Liver (tissue), 9 donors: Measurements from ENCODE around the gene FOXP3. TPM values are rescaled to one million over a fixed set of nuclear protein-coding genes. Genes with fewer than 3 reads are reported as not detected.

Experiments used
- DNase-seq: peaks from one replicate; pipeline ENCODE4 v3.0.0-alpha.2; 2017; ENCODE audit warnings: low spot score
- H3K27ac ChIP-seq, 2 donors: one replicate each; pipeline ENCODE4 v1.7.0; 2013; ENCODE audit warnings: inconsistent platforms in 2 of 2, low read length in 2 of 2, control low read depth in 1 of 2, low read depth in 1 of 2, mild to moderate bottlenecking in 1 of 2
- H3K27me3 ChIP-seq, 4 donors: one replicate each; pipeline versions ENCODE4 v1.6.1 to v1.7.0; 2013; ENCODE audit warnings: low read length in 3 of 4, inconsistent platforms in 1 of 4, mild to moderate bottlenecking in 1 of 4, moderate library complexity in 1 of 4; ENCODE audit not compliant: control insufficient read depth in 4 of 4, insufficient read depth in 4 of 4
- H3K36me3 ChIP-seq, 4 donors: one replicate each; pipeline versions ENCODE4 v1.6.1 to v1.7.0; 2013; ENCODE audit warnings: low read length in 3 of 4, mild to moderate bottlenecking in 3 of 4, low read depth in 1 of 4, moderate library complexity in 1 of 4; ENCODE audit not compliant: control insufficient read depth in 4 of 4, insufficient read depth in 3 of 4
- H3K4me1 ChIP-seq, 4 donors: one replicate each; pipeline versions ENCODE4 v1.6.1 to v1.7.0; 2013; ENCODE audit warnings: low read length in 3 of 4, mild to moderate bottlenecking in 3 of 4, moderate library complexity in 1 of 4; ENCODE audit not compliant: control insufficient read depth in 4 of 4, insufficient read depth in 4 of 4
- H3K4me3 ChIP-seq, 3 donors: one replicate each; pipeline versions ENCODE4 v1.6.1 to v1.7.0; 2013; ENCODE audit warnings: low read length in 3 of 3, control low read depth in 1 of 3, low read depth in 1 of 3, mild to moderate bottlenecking in 1 of 3
- H3K9ac ChIP-seq, 2 donors: one replicate each; pipeline ENCODE4 v1.7.0; 2013; ENCODE audit warnings: low read length in 2 of 2, mild to moderate bottlenecking in 2 of 2, moderate library complexity in 2 of 2, control low read depth in 1 of 2, low read depth in 1 of 2
- H3K9me3 ChIP-seq, 4 donors: one replicate each; pipeline versions ENCODE4 v1.6.1 to v1.7.0; 2013; ENCODE audit warnings: low read length in 3 of 4; ENCODE audit not compliant: control insufficient read depth in 4 of 4
- EGR1 ChIP-seq, 2 donors: IDR thresholded peaks; 2 replicates each; pipeline ENCODE4 v1.6.1; 2016 to 2018; ENCODE audit warnings: antibody characterized with exemption in 2 of 2, low read depth in 2 of 2
- FOXA1 ChIP-seq: IDR thresholded peaks from 2 replicates; pipeline ENCODE4 v1.6.1; 2016; ENCODE audit warnings: antibody characterized with exemption
- FOXA2 ChIP-seq: IDR thresholded peaks from 2 replicates; pipeline ENCODE4 v1.6.1; 2016; ENCODE audit warnings: antibody characterized with exemption
- GABPA ChIP-seq, 2 donors: IDR thresholded peaks in 1 of 2; conservative IDR thresholded peaks in 1 of 2; 2 replicates each; pipeline ENCODE4 v1.6.1; 2016; ENCODE audit warnings: antibody characterized with exemption in 2 of 2, mild to moderate bottlenecking in 1 of 2, moderate library complexity in 1 of 2
- HNF4A ChIP-seq, 2 donors: conservative IDR thresholded peaks; 2 replicates each; pipeline ENCODE4 v1.6.1; 2016; ENCODE audit warnings: antibody characterized with exemption in 2 of 2, mild to moderate bottlenecking in 2 of 2
- HNF4G ChIP-seq: IDR thresholded peaks from 2 replicates; pipeline ENCODE4 v1.6.1; 2016; ENCODE audit warnings: antibody characterized with exemption
- JUND ChIP-seq, 2 donors: IDR thresholded peaks; 2 replicates each; pipeline ENCODE4 v1.6.1; 2016; ENCODE audit warnings: antibody characterized with exemption in 2 of 2
- NR2F2 ChIP-seq: IDR thresholded peaks from 2 replicates; pipeline ENCODE4 v1.6.1; 2016; ENCODE audit warnings: antibody characterized with exemption
- RAD21 ChIP-seq, 2 donors: IDR thresholded peaks; 2 replicates each; pipeline ENCODE4 v1.6.1; 2016; ENCODE audit warnings: antibody characterized with exemption in 2 of 2, mild to moderate bottlenecking in 2 of 2
- RXRA ChIP-seq, 2 donors: IDR thresholded peaks; 2 replicates each; pipeline ENCODE4 v1.6.1; 2017 to 2018; ENCODE audit warnings: antibody characterized with exemption in 2 of 2, mild to moderate bottlenecking in 1 of 2
- SP1 ChIP-seq: IDR thresholded peaks from 2 replicates; pipeline ENCODE4 v1.6.1; 2018; ENCODE audit warnings: antibody characterized with exemption, mild to moderate bottlenecking
- TAF1 ChIP-seq: conservative IDR thresholded peaks from 2 replicates; pipeline ENCODE4 v1.6.1; 2016; ENCODE audit warnings: antibody characterized with exemption, mild to moderate bottlenecking
- YY1 ChIP-seq: IDR thresholded peaks from 2 replicates; pipeline ENCODE4 v1.6.1; 2016; ENCODE audit warnings: antibody characterized with exemption, mild to moderate bottlenecking
- WGBS: extraction: QIAGEN DNeasy Blood & Tissue Kit; methylation state at CpG from one replicate; pipeline ENCODE4 v1.1.7; 2013; 5-methylcytosine and 5-hydroxymethylcytosine counted together
- polyA plus RNA-seq, 2 donors: library from polyadenylated mRNA; stranded (reverse) in 1 of 2; unstranded in 1 of 2; fragments of 200-250 nt in 1 of 2; fragments of >200 nt in 1 of 2; fragmentation: Nextera tagmentation in 1 of 2; extraction: Ambion mirVana in 1 of 2; gene quantifications; one replicate each; pipeline versions ENCODE4 v1.2.1 to v1.2.3, GENCODE V29; 2013 to 2015
- total RNA-seq, 2 donors: library from RNA; depleted of rRNA; stranded (reverse); fragments of >200 nt; gene quantifications; one replicate each; pipeline ENCODE4 v1.2.3, GENCODE V29; 2014
- TF ChIP-seq, protein P1 (sequence below): IDR thresholded peaks from 2 replicates; pipeline ENCODE4 v1.6.1; 2016; ENCODE audit warnings: antibody characterized with exemption, mild to moderate bottlenecking
- TF ChIP-seq, protein P2 (sequence below): fragments of 150-350 bp; IDR thresholded peaks from 2 replicates; pipeline ENCODE4 v1.5.1; 2017; ENCODE audit warnings: improper control_type of control experiment, low read depth, low read length; ENCODE audit not compliant: missing input control
- TF ChIP-seq, protein P3 (sequence below): IDR thresholded peaks from 2 replicates; pipeline ENCODE4 v1.6.1; 2016; ENCODE audit warnings: antibody characterized with exemption
- TF ChIP-seq, protein P4 (sequence below): IDR thresholded peaks from 2 replicates; pipeline ENCODE4 v1.6.1; 2016; ENCODE audit warnings: antibody characterized with exemption
- TF ChIP-seq, protein P5 (sequence below): IDR thresholded peaks from 2 replicates; pipeline ENCODE4 v1.6.1; 2016; ENCODE audit warnings: antibody characterized with exemption
- donor health status: healthy.
- donor health status: healthy.
- donor health status: healthy.
- donor health status: healthy.
- donor health status: healthy.

FOXP3 gene
- total and polyA plus RNA-seq, 4 donors, result 0.05 to 0.65 (median 0.19) TPM

DNA sequence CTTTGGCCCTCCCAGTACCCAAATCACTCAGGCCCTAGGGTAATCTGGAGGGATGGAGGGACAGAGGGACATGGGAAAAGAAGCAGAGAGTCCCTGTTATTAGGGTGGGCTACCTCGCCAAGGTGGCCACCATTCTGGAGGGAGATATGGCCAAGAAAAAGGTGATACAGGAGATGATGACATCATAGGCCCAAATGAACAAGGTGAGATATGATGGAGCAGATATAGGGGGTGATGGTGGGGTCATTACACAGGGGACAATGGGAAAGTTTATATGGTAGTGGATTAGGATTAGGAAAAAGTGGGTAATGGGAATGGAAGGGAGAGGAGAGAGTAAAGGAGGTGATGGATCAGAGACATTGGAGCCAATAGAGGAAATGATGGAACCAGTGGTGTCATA, 51.6 kb downstream of the FOXP3 start:
- no peaks in the 10 kb centered on the region for H3K27me3 ChIP-seq
- DNase-seq, result no peak
- WGBS, result 57% methylated on average over 1 of the region's 1 CpG

DNA sequence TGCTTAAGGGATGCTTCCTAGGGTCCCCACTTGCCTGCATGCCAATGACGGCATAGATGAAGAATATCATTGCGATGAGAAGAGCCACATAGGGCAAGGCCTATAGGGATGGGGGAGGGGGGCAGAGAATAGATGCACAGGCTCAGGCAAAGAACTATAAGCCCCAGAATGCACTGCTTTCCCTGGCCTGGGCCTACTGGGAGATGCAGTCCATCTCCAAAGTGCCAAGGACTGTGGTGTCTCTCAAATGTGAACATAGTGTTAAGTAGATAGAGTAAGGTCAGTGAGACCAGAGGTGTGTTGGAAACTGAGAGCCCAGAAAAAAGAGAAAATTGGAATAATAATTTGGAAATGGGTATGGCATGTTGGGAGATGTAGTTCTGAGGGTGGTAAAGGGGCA, 52.3 kb downstream of the FOXP3 start:
- 78% methylated on average over 2 of the region's 2 CpGs for WGBS

More for the DNA sequence above, 51.6 kb downstream of the FOXP3 start:
- no peak overlapping the region for H3K9ac ChIP-seq
- no peaks in the 10 kb centered on the region for H3K4me1 ChIP-seq
- H3K36me3 ChIP-seq, result no peaks in the 10 kb centered on the region
- no peak overlapping the region for H3K27ac ChIP-seq
- no peak overlapping the region for H3K4me3 ChIP-seq
- TF ChIP-seq NR2F2, result no peak
- TF ChIP-seq RAD21 (IDR thresholded peaks at IDR 0.05), result no peak
- no peak for TF ChIP-seq RXRA (IDR thresholded peaks at IDR 0.05)
- TF ChIP-seq, protein P1, sequence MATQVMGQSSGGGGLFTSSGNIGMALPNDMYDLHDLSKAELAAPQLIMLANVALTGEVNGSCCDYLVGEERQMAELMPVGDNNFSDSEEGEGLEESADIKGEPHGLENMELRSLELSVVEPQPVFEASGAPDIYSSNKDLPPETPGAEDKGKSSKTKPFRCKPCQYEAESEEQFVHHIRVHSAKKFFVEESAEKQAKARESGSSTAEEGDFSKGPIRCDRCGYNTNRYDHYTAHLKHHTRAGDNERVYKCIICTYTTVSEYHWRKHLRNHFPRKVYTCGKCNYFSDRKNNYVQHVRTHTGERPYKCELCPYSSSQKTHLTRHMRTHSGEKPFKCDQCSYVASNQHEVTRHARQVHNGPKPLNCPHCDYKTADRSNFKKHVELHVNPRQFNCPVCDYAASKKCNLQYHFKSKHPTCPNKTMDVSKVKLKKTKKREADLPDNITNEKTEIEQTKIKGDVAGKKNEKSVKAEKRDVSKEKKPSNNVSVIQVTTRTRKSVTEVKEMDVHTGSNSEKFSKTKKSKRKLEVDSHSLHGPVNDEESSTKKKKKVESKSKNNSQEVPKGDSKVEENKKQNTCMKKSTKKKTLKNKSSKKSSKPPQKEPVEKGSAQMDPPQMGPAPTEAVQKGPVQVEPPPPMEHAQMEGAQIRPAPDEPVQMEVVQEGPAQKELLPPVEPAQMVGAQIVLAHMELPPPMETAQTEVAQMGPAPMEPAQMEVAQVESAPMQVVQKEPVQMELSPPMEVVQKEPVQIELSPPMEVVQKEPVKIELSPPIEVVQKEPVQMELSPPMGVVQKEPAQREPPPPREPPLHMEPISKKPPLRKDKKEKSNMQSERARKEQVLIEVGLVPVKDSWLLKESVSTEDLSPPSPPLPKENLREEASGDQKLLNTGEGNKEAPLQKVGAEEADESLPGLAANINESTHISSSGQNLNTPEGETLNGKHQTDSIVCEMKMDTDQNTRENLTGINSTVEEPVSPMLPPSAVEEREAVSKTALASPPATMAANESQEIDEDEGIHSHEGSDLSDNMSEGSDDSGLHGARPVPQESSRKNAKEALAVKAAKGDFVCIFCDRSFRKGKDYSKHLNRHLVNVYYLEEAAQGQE, result no peak
- TF ChIP-seq, protein P2, sequence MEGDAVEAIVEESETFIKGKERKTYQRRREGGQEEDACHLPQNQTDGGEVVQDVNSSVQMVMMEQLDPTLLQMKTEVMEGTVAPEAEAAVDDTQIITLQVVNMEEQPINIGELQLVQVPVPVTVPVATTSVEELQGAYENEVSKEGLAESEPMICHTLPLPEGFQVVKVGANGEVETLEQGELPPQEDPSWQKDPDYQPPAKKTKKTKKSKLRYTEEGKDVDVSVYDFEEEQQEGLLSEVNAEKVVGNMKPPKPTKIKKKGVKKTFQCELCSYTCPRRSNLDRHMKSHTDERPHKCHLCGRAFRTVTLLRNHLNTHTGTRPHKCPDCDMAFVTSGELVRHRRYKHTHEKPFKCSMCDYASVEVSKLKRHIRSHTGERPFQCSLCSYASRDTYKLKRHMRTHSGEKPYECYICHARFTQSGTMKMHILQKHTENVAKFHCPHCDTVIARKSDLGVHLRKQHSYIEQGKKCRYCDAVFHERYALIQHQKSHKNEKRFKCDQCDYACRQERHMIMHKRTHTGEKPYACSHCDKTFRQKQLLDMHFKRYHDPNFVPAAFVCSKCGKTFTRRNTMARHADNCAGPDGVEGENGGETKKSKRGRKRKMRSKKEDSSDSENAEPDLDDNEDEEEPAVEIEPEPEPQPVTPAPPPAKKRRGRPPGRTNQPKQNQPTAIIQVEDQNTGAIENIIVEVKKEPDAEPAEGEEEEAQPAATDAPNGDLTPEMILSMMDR, result no peak
- TF ChIP-seq YY1, result no peak
- no peak for TF ChIP-seq FOXA2
- no peak for TF ChIP-seq JUND (IDR thresholded peaks at IDR 0.05)
- TF ChIP-seq, protein P3, sequence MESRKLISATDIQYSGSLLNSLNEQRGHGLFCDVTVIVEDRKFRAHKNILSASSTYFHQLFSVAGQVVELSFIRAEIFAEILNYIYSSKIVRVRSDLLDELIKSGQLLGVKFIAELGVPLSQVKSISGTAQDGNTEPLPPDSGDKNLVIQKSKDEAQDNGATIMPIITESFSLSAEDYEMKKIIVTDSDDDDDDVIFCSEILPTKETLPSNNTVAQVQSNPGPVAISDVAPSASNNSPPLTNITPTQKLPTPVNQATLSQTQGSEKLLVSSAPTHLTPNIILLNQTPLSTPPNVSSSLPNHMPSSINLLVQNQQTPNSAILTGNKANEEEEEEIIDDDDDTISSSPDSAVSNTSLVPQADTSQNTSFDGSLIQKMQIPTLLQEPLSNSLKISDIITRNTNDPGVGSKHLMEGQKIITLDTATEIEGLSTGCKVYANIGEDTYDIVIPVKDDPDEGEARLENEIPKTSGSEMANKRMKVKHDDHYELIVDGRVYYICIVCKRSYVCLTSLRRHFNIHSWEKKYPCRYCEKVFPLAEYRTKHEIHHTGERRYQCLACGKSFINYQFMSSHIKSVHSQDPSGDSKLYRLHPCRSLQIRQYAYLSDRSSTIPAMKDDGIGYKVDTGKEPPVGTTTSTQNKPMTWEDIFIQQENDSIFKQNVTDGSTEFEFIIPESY, result no peak
- TF ChIP-seq SP1, result no peak
- TF ChIP-seq HNF4A (conservative IDR thresholded peaks at IDR 0.05), result no peak
- no peak for TF ChIP-seq GABPA (IDR thresholded peaks at IDR 0.05 in 1 of 2, conservative IDR thresholded peaks at IDR 0.05 in 1 of 2)
- TF ChIP-seq, protein P4, sequence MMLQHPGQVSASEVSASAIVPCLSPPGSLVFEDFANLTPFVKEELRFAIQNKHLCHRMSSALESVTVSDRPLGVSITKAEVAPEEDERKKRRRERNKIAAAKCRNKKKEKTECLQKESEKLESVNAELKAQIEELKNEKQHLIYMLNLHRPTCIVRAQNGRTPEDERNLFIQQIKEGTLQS, result no peak
- no peak for TF ChIP-seq EGR1 (IDR thresholded peaks at IDR 0.05; ENCODE audit: low read depth in 2 of 2)
- no peak for TF ChIP-seq HNF4G
- TF ChIP-seq FOXA1, result no peak
- no peak for TF ChIP-seq TAF1
- TF ChIP-seq, protein P5, sequence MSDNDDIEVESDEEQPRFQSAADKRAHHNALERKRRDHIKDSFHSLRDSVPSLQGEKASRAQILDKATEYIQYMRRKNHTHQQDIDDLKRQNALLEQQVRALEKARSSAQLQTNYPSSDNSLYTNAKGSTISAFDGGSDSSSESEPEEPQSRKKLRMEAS, result no peak
- H3K9me3 ChIP-seq, result no peaks in the 10 kb centered on the region

More for the DNA sequence above, 52.3 kb downstream of the FOXP3 start:
- TF ChIP-seq FOXA1, result no peak
- TF ChIP-seq, protein P5, result no peak
- TF ChIP-seq YY1, result no peak
- no peak for TF ChIP-seq TAF1
- TF ChIP-seq, protein P3, result no peak
- TF ChIP-seq RXRA (IDR thresholded peaks at IDR 0.05), result no peak
- Histone ChIP-seq H3K27ac (no peak overlapping the region), H3K4me3 (no peak overlapping the region), H3K27me3 (no peaks in the 10 kb centered on the region), H3K4me1 (no peaks in the 10 kb centered on the region), H3K36me3 (no peaks in the 10 kb centered on the region), H3K9me3 (no peaks in the 10 kb centered on the region), H3K9ac (no peak overlapping the region)
- DNase-seq, result no peak
